Transverse colon (tissue), 3 donors: ENCODE results near the gene EFCAB5.

ENCODE experiments used
- CTCF ChIP-seq, 5 experiments: fragments of 200-600 bp in 3 of 5; fragments of 450-650 bp in 2 of 5; sonication (generic) in 3 of 5; IDR thresholded peaks; 1 replicate in 2 of 5; 2 replicates in 3 of 5; pipeline ENCODE4 v1.5.1; 2016 to 2017; ENCODE audit warnings: antibody characterized with exemption in 5 of 5, inconsistent platforms in 3 of 5, mild to moderate bottlenecking in 2 of 5, moderate library complexity in 1 of 5
- POLR2A ChIP-seq: fragments of 450-650 bp; IDR thresholded peaks from one replicate; pipeline ENCODE4 v1.6.1; 2016; ENCODE audit warnings: antibody characterized with exemption, mild to moderate bottlenecking, moderate library complexity

- no peak for TF ChIP-seq POLR2A
- no peak for TF ChIP-seq CTCF (IDR thresholded peaks at IDR 0.05)
Measured at GRCh38 chr17:30148376-30148775, 206.9 kb downstream of the EFCAB5 start.
